Lower lobe of right lung (tissue), 2 donors: Measurements from ENCODE around the gene ADGRL2. TPM values are rescaled to one million over a fixed set of nuclear protein-coding genes. Genes with fewer than 3 reads are reported as not detected.

Experiments
- ATAC-seq, 2 donors: fragments of 200-7000 bp; cut with Tn5 transposase; one replicate each; pipeline ENCODE4 v1.9.1; 2020 to 2022; ENCODE audit warnings: mild to moderate bottlenecking in 2 of 2, moderate library complexity in 2 of 2
- DNase-seq: peaks from one replicate; pipeline ENCODE4 v3.0.0-alpha.2; 2020
- H3K27ac ChIP-seq: fragments of 200-600 bp; one replicate; pipeline ENCODE4 v1.8.0; 2022
- H3K27me3 ChIP-seq: fragments of 200-600 bp; one replicate; pipeline ENCODE4 v1.8.0; 2022; ENCODE audit warnings: low read depth
- H3K36me3 ChIP-seq: fragments of 200-600 bp; one replicate; pipeline ENCODE4 v1.8.0; 2022; ENCODE audit warnings: mild to moderate bottlenecking
- H3K4me1 ChIP-seq: fragments of 200-600 bp; one replicate; pipeline ENCODE4 v1.8.0; 2022
- H3K4me3 ChIP-seq: fragments of 200-600 bp; one replicate; pipeline ENCODE4 v1.8.0; 2022; ENCODE audit warnings: mild to moderate bottlenecking
- H3K9me3 ChIP-seq: fragments of 200-600 bp; one replicate; pipeline ENCODE4 v1.8.0; 2022
- intact Hi-C: fragments of 100-400 bp; cut with DNase I; formaldehyde crosslinking; loops from one replicate; pipeline ENCODE4 v1.11.0; 2022
- total RNA-seq: library from RNA; stranded (reverse); fragmentation: NEBNext Ultra II Directional; extraction: Animal tissue kit (Norgen Biotek cat#: 25700); gene quantifications from one replicate; pipeline ENCODE4 v1.2.1, GENCODE V29; 2021
- TF ChIP-seq, protein P1 (sequence below): fragments of 200-600 bp; IDR thresholded peaks from one replicate; pipeline ENCODE4 v1.8.0; 2022; ENCODE audit warnings: antibody characterized with exemption, mild to moderate bottlenecking
- donor health status: DM: no; HTN: yes; CAD: no; lungs with severe emphysema.

Gene ADGRL2
- total RNA-seq, 1 donor from 2014 or later = 97.9 TPM

DNA sequence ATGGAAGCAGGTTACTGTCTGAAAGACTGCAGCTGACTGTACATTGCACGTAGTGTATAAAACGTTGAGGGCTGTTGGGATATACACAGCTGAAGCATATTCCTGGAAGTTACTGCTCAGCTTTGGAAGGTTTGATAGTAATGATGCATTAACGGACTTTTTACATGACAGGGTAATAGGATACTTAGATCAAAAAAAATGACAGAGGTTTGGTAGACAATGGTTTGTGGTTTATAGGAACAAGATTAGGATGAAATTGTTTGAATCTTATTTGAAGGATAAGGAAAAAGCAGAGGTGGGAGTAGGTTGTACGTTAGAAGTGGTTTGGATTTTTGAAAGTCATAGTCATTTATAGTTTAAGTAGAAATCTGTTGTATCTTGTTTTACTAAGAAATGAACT is 33.0 kb downstream of the ADGRL2 start:
- Histone ChIP-seq H3K4me3 (no peak overlapping the region), H3K36me3 (no peaks in the 10 kb centered on the region), H3K9me3 (no peaks in the 10 kb centered on the region), H3K27ac (no peak overlapping the region), H3K27me3 (no peaks in the 10 kb centered on the region), H3K4me1 (peaks cover 24% of the 10 kb centered on the region)
- ATAC-seq = no peak
- DNase-seq = no peak
- TF ChIP-seq, protein P1, sequence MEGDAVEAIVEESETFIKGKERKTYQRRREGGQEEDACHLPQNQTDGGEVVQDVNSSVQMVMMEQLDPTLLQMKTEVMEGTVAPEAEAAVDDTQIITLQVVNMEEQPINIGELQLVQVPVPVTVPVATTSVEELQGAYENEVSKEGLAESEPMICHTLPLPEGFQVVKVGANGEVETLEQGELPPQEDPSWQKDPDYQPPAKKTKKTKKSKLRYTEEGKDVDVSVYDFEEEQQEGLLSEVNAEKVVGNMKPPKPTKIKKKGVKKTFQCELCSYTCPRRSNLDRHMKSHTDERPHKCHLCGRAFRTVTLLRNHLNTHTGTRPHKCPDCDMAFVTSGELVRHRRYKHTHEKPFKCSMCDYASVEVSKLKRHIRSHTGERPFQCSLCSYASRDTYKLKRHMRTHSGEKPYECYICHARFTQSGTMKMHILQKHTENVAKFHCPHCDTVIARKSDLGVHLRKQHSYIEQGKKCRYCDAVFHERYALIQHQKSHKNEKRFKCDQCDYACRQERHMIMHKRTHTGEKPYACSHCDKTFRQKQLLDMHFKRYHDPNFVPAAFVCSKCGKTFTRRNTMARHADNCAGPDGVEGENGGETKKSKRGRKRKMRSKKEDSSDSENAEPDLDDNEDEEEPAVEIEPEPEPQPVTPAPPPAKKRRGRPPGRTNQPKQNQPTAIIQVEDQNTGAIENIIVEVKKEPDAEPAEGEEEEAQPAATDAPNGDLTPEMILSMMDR = no peak
- intact Hi-C loops = no loop called here

DNA sequence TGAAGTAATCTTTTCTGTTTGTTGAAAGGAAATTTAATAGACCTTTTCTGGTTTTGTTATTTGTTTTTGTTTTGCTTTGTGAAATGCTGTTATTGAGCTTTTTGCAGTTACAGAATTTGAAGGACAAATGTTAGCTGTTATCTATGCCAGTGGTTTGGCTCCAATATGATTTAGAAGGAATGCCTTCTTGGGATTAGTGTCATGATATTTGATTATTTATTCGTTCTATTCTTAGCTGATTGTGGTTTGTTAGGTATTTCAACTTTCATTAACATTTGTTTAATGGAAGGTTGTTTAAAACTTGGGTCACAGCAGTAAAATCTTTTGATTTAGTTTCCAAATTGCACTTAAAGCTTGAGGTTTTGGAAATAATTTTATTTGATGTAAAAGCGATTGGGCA is 33.5 kb downstream of the ADGRL2 start:
- no peak for DNase-seq
- intact Hi-C loops = no loop called here
- no peak overlapping the region for H3K27ac ChIP-seq

DNA sequence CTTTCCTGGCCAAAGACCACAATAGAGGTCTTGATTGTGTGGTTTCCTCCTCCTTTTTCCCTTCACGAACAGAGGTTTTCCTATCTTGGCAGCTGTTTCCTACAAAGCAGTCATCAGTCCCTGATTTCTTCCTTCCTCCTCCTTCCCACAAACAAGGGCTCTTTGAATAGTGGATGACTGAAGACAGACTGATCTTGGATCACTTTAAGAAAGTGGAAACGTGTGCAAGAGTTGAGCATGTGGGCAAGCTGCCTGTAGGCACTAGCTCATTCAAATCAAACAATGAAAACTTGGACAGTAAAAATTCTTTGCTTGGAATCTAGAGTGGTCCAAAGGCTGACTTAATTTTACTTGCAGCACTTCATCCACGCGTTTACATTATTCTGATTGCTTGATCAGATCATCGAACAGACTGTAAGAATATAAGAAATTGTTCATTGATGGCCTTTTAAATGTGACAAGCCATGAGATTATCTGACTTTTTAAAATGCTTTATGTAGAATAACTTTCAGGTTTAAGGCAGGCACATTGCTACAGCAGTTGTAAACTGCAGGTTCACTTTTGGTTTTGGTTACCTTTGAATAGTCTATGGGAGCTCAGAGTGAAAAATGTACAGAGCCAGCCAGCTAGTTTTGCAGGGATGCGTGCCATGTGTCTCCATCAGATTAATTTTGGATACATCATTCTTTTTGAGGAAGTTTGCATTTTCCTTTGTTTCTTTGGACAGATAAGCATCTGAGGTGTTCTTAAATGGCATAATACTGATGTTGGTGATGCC is 34.4 kb downstream of the ADGRL2 start:
- no peaks in the 10 kb centered on the region for H3K9me3 ChIP-seq
- peaks cover 24% of the 10 kb centered on the region for H3K4me1 ChIP-seq
- no peaks in the 10 kb centered on the region for H3K36me3 ChIP-seq
- intact Hi-C loops = no loop called here
- H3K27ac ChIP-seq = no peak overlapping the region
- no peaks in the 10 kb centered on the region for H3K27me3 ChIP-seq
- no peak overlapping the region for H3K4me3 ChIP-seq
- DNase-seq = no peak
- peak in 1 of 2 donors; percentile 67 for ATAC-seq
- TF ChIP-seq, protein P1 = no peak

More for the DNA sequence above, 33.5 kb downstream of the ADGRL2 start:
- no peak for ATAC-seq
- Histone ChIP-seq H3K36me3 (no peaks in the 10 kb centered on the region), H3K9me3 (no peaks in the 10 kb centered on the region), H3K4me1 (peaks cover 24% of the 10 kb centered on the region), H3K4me3 (no peak overlapping the region), H3K27me3 (no peaks in the 10 kb centered on the region)
- TF ChIP-seq, protein P1 = no peak

DNA sequence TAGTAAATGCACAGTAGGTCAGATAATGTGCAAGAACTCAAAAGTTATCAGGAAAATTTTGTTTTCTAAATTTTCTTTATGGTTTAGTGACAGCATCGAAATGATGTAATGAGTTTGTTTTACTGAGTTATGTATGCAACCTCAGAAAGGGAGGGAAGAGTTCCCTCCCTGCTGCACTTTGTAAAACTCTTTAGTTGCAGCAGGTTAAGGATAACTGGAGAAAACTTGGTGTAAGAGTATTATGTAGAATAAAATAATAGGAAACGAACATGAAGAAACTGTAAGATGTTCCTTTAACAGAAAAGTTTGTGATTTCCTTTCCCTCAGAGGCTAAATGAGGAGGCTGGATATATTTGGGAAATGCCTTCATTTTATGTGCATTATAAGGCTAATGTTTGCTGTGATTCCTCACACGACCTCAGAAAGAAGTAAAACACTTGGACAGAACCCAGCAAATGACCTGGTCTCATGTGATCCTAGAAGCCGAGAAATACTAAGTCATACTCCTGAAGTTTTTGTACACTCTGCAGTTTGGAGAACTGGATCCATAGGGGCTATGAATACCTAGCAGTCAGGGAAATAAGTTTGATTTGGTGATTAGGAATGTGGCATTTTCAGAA is 35.4 kb downstream of the ADGRL2 start:
- TF ChIP-seq, protein P1 = no peak
- no peak for DNase-seq
- no peaks in the 10 kb centered on the region for H3K27me3 ChIP-seq
- intact Hi-C loops = no loop called here
- H3K27ac ChIP-seq = no peak overlapping the region
- H3K4me3 ChIP-seq = no peak overlapping the region
- ATAC-seq = no peak
- H3K36me3 ChIP-seq = no peaks in the 10 kb centered on the region
- no peaks in the 10 kb centered on the region for H3K9me3 ChIP-seq
- H3K4me1 ChIP-seq = peaks cover 24% of the 10 kb centered on the region

DNA sequence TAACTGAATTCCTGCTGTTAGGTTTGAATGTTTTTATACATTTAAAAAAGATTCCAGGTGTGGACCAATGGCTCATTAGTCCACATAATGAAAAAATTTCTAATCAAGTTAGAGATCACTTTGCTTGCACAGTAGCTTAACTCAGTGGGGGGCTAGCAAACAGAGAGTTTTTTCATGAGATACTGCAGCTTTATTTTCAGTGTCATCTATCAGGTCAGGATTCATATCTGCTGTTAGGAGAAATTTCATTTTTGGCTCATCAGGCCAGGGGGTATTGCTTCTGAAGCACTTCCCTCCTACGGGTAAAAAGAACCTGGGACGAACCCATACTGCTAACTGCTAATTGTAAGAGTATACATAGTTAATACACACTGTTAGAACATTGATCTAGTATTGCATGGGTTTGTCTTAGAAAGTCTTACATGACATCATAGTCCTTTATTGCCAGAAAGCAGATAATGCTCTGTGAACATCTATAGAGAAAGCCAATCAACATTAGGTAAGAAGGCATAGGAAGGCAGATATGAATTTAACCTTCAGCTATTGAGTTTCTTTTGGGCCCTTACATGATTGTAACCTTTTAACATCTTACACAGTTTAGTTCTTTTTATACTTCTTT is 38.0 kb downstream of the ADGRL2 start:
- Histone ChIP-seq H3K9me3 (no peaks in the 10 kb centered on the region), H3K27ac (no peak overlapping the region), H3K4me1 (peaks cover 15% of the 10 kb centered on the region), H3K27me3 (no peaks in the 10 kb centered on the region), H3K36me3 (no peaks in the 10 kb centered on the region), H3K4me3 (no peak overlapping the region)
- no peak for DNase-seq
- TF ChIP-seq, protein P1 = no peak
- intact Hi-C loops = no loop called here
- no peak for ATAC-seq
